GM23338 (cell line): ENCODE data around the gene CYB561D2. TPM values are rescaled to one million over a fixed set of nuclear protein-coding genes. Genes with fewer than 3 reads are reported as not detected.

Experiments used
- ATAC-seq: fragments of 200-7000 bp; cut with Tn5 transposase; 3 replicates; pipeline ENCODE4 v1.9.1; 2020
- DNase-seq: peaks from one replicate; pipeline ENCODE4 v3.0.0-alpha.2; 2015; ENCODE audit warnings: low spot score
- H2AFZ ChIP-seq: fragments of 200-600 bp; sonication (generic); 2 replicates; pipeline ENCODE4 v1.8.0; 2016; ENCODE audit warnings: antibody characterized with exemption, mild to moderate bottlenecking, moderate library complexity
- H3F3A ChIP-seq: fragments of 200-600 bp; sonication (generic); replicated peaks from 2 replicates; pipeline ENCODE4 v1.8.0; 2017; ENCODE audit warnings: antibody characterized with exemption, mixed run types, low read depth
- H3K27ac ChIP-seq: fragments of 200-600 bp; sonication (generic); 2 replicates; pipeline ENCODE4 v1.6.1; 2016; ENCODE audit warnings: low read depth
- H3K27me3 ChIP-seq: fragments of 200-600 bp; sonication (generic); 2 replicates; pipeline ENCODE4 v1.8.0; 2016; ENCODE audit warnings: mild to moderate bottlenecking, mixed run types, moderate library complexity; ENCODE audit not compliant: insufficient read depth
- H3K36me3 ChIP-seq: fragments of 200-600 bp; sonication (generic); 2 replicates; pipeline ENCODE4 v1.8.0; 2016; ENCODE audit warnings: mild to moderate bottlenecking; ENCODE audit not compliant: insufficient read depth
- H3K4me1 ChIP-seq: fragments of 200-600 bp; sonication (generic); 2 replicates; pipeline ENCODE4 v1.8.0; 2016; ENCODE audit warnings: mild to moderate bottlenecking, moderate library complexity; ENCODE audit not compliant: insufficient read depth
- H3K4me2 ChIP-seq: fragments of 200-600 bp; sonication (generic); 2 replicates; pipeline ENCODE4 v1.7.1; 2017; ENCODE audit warnings: mixed run types
- H3K4me3 ChIP-seq: fragments of 200-600 bp; sonication (generic); 2 replicates; pipeline ENCODE4 v1.6.1; 2016; ENCODE audit warnings: mixed run types
- H3K79me2 ChIP-seq: fragments of 200-600 bp; sonication (generic); replicated peaks from 2 replicates; pipeline ENCODE4 v1.8.0; 2017; ENCODE audit warnings: mild to moderate bottlenecking; ENCODE audit not compliant: insufficient read depth
- H3K9me2 ChIP-seq: fragments of 200-600 bp; sonication (generic); 2 replicates; pipeline ENCODE4 v1.8.0; 2017; ENCODE audit not compliant: insufficient read depth
- H4K20me1 ChIP-seq: fragments of 200-600 bp; sonication (generic); replicated peaks from 2 replicates; pipeline ENCODE4 v1.8.0; 2017; ENCODE audit warnings: mild to moderate bottlenecking; ENCODE audit not compliant: insufficient read depth
- H3K27ac Mint-ChIP-seq: 2 replicates; pipeline ENCODE4 v1.8.0; 2020; ENCODE audit warnings: inconsistent platforms, mild to moderate bottlenecking, moderate library complexity, mixed read lengths
- H3K27me3 Mint-ChIP-seq: 3 replicates; pipeline ENCODE4 v1.8.0; 2022; ENCODE audit warnings: low read depth, mild to moderate bottlenecking, moderate library complexity, mixed read lengths, inconsistent platforms; ENCODE audit not compliant: insufficient read depth, poor library complexity
- H3K36me3 Mint-ChIP-seq: 3 replicates; pipeline ENCODE4 v1.8.0; 2021; ENCODE audit warnings: low read depth, mild to moderate bottlenecking, inconsistent platforms, moderate library complexity, mixed read lengths
- H3K4me1 Mint-ChIP-seq: 3 replicates; pipeline ENCODE4 v1.8.0; 2020; ENCODE audit warnings: mild to moderate bottlenecking, inconsistent platforms, mixed read lengths
- H3K4me3 Mint-ChIP-seq: 3 replicates; pipeline ENCODE4 v1.8.0; 2021; ENCODE audit warnings: moderate library complexity, mild to moderate bottlenecking, inconsistent platforms, mixed read lengths
- H3K9me3 Mint-ChIP-seq: 3 replicates; pipeline ENCODE4 v1.8.0; 2020; ENCODE audit warnings: moderate library complexity, mild to moderate bottlenecking, inconsistent platforms, mixed read lengths
- CREB1 ChIP-seq: fragments of 250-450 bp; sonication (Bioruptor Pico); IDR thresholded peaks from 2 replicates; pipeline ENCODE4 v1.5.0; 2020; ENCODE audit warnings: low read depth, mild to moderate bottlenecking, moderate library complexity
- EZH2phosphoT487 ChIP-seq: fragments of 200-600 bp; sonication (generic); IDR thresholded peaks from one replicate; pipeline ENCODE4 v1.8.1; 2018; ENCODE audit warnings: antibody characterized with exemption; ENCODE audit not compliant: unreplicated experiment
- STAT1 ChIP-seq: IDR thresholded peaks from one replicate; pipeline ENCODE4 v1.6.1; 2016; ENCODE audit warnings: antibody characterized with exemption; ENCODE audit not compliant: unreplicated experiment
- ZNF114 ChIP-seq: fragments of 250-450 bp; sonication (Bioruptor Pico); IDR thresholded peaks from 2 replicates; pipeline ENCODE4 v1.5.0; 2020; ENCODE audit warnings: mild to moderate bottlenecking, moderate library complexity
- ZNF331 ChIP-seq: fragments of 250-450 bp; sonication (Bioruptor Pico); IDR thresholded peaks from 2 replicates; pipeline ENCODE4 v1.5.0; 2020; ENCODE audit warnings: low read depth, mild to moderate bottlenecking, moderate library complexity
- ZNF462 ChIP-seq: fragments of 250-450 bp; sonication (Bioruptor Pico); IDR thresholded peaks from 2 replicates; pipeline ENCODE4 v1.5.0; 2020; ENCODE audit warnings: mild to moderate bottlenecking, moderate library complexity
- polyA plus RNA-seq: library from polyadenylated mRNA; unstranded; fragments of >200 nt; fragmentation: Nextera tagmentation; extraction: Ambion mirVana; gene quantifications from 2 replicates; pipeline ENCODE4 v1.2.1, GENCODE V29; 2016
- total RNA-seq: library from RNA; depleted of rRNA; stranded (reverse); fragments of >200 nt; shearing (Covaris generic); gene quantifications from 2 replicates; pipeline ENCODE4 v1.2.3, GENCODE V29; 2014

The CYB561D2 gene
- total and polyA plus RNA-seq, 2 experiments from 2014 or later, result 10.1 to 18.2 TPM

- Mint-ChIP-seq H3K36me3 (peaks cover 25% of the 10 kb centered on the region), H3K27me3 (peaks cover 16% of the 10 kb centered on the region), H3K4me1 (peaks cover 35% of the 10 kb centered on the region), H3K9me3 (no peaks in the 10 kb centered on the region), H3K4me3 (peak overlapping the region; percentile 38; the same call in 1 of the 3 replicates), H3K27ac (0 out of 2 replicates have a peak overlapping the region, but pooled peaks have one; percentile 34)
- Histone ChIP-seq H3K4me1 (peaks cover 23% of the 10 kb centered on the region), H3K27ac (no peak overlapping the region), H3K4me3 (no peak overlapping the region), H3F3A (peaks cover 37% of the 10 kb centered on the region; the same call in 1 of the 2 replicates), H3K9me2 (no peaks in the 10 kb centered on the region), H2AFZ (no peak overlapping the region), H3K4me2 (no peak overlapping the region), H3K36me3 (no peaks in the 10 kb centered on the region; the same call in 1 of the 2 replicates), H3K79me2 (peaks cover 21% of the 10 kb centered on the region), H4K20me1 (peaks cover 10% of the 10 kb centered on the region; the same call in 1 of the 2 replicates), H3K27me3 (no peaks in the 10 kb centered on the region)
- DNase-seq, result no peak
- ATAC-seq, result no peak
- TF ChIP-seq STAT1, result no peak
- TF ChIP-seq CREB1 (CRISPR knock-in tag), result no peak
- TF ChIP-seq EZH2phosphoT487, result no peak
- TF ChIP-seq ZNF331 (CRISPR knock-in tag), result no peak
- TF ChIP-seq ZNF462 (CRISPR knock-in tag), result no peak
- TF ChIP-seq ZNF114 (CRISPR knock-in tag), result no peak
These were observed 25.6 kb upstream of the CYB561D2 start for GRCh38 chr3:50325113-50325480.
